Activated T-cell treated with anti-CD3 and anti-CD28 coated beads, Interleukin-2, amount 50 U/mL, for 1 hour (primary cell): ENCODE measurements around the gene MED26.
"Not testable (repeated sequence)": the region's sequence is repeated elsewhere in the genome, so short reads cannot be mapped to it uniquely, and the experiment has no call there.

ENCODE experiments used
- DNase-seq: peaks from one replicate; pipeline ENCODE4 v3.0.0-alpha.2; 2020

The MED26 gene

DNA sequence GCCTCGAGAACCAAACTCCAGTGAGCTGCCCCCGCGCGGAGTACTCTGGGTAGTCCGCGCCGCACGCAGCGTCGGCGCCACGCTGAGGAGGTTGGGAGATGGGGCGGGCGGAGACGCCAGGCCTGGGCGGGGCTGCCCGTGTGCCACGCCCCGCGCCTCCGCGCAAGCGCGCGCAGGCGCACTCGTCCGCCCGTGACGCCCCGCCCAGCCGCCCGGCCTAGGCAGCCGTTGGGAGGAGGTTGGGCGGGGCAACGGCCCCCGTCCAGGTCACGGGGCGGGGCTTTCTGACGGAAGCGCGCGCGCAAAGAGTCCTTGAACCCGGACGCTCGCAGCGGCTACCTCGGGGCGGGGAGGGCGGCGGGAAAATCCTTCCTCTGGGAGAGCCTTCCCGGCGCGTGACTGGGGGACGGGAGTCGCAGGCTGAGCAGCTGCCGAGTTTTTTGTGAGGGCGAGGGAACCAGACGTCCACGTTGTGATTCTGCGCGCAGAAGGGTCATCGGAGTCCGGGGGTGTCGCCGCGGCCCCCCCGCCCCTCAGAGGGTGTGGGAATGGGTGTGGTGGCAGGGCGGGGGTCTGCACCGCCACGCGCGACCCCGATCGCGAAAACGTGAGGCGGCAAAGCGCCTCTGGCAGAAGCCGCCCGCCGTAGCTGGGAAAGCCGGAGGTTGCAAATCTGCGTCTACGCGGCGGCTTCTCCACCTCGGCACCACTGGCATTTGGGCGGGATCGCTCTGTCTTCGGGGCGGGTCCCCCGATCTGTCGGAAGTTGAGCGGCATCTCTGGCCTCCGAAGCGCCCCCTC is at the start of gene MED26:
TSS of gene MED26 (minus strand) at position 22 of the 801 bp plus-strand sequence. CDS start 261 bp downstream, outside the sequence.
- DNase-seq, result peak; percentile 98

DNA sequence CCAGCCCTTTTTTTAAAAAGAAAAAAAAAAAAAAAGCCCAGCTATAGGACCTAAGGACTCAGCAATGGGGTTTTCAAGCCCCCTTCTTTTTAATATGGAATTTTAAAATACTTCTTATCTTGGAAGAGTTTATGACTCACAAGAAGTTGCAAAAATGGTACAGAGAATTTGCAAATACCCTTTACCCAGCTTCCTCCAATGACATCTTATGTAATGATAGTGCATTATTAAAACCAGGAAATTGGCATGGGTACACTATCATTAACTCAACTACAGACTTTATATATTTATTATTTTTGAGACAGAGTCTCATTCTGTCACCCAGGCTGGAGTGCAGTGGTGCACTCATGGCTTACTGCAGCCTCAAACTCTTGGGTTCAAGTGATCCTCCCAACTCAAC is 49.1 kb upstream of the MED26 start:
- DNase-seq, result no peak

DNA sequence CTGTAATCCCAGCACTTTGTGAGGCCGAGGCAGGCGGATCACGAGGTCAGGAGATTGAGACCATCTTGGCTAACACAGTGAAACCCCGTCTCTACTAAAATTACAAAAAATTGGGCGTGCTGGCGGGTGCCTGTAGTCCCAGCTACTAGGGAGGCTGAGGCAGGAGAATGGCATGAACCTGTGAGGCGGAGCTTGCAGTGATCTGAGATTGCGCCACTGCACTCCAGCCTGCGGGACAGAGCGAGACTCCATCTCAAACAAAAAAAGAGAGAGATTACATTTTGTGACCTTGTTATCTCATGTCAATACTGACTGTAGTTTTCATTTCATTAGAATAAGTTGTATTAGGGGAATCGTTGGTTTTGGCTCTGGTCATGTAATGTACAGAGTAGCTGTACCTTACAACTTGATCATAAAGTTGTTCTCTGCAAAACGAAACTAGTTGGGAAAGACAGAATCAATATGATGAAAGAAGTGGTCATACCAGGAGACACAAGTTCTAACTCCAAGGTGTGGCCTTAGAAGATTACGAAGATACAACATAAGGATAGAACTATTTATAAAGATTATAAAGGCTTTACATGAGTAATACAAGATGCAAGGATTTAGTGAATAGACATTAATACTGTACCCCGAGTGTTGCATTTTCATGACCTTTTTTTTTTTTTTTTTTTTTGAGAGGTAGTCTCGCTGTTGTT is 48.2 kb upstream of the MED26 start:
- DNase-seq, result no peak

DNA sequence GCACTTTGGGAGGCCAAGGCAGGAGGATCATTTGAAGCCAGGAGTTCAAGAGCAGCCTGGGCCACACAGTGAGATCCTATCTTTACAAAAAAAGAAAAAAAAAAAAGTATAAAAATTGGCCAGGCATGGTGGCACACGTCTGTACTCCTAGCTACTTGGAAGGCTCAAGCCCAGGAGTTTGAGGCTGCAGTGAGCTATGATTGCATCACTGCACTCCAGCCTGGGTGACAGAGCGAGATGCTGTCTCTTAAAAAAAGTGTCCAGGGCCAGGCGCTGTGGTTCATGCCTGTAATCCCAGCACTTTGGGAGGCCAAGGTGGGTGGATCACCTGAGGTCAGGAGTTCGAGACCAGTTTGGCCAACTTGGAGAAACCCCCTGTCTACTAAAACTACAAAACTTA is 45.8 kb upstream of the MED26 start:
- not testable (repeated sequence) for DNase-seq

GRCh38 chr19:16673231-16673630 is 45.2 kb upstream of the MED26 start:
- DNase-seq, result no peak

DNA sequence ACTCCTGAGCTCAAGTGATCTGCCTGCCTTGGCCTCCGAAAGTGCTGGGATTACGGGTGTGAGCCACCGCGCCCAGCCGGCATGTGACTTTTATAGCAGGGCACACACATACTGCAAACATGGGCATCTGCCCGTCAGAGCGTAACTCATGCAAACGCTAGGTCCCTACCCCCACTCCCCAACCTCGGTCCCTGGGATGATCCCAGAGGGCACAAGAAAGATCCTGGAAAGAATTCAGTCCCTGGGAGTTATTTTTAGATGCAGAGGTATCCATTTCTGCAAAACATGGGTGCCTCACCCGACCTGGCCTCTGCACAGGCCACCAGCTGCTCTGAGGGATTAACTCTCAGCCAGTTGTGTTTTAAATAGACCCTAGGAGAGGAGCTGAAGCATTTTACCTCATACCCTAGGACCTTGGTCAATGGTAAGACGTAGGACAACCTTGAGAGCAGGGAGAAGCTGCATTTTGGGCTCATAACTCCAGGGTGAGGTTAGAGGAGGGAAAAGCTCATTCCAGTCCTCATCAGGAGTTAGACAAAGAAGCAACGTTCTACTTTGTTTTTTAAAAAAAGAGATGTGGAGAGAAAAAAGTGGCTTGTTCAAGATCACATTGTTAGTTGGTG is 43.8 kb upstream of the MED26 start:
- DNase-seq, result no peak

DNA sequence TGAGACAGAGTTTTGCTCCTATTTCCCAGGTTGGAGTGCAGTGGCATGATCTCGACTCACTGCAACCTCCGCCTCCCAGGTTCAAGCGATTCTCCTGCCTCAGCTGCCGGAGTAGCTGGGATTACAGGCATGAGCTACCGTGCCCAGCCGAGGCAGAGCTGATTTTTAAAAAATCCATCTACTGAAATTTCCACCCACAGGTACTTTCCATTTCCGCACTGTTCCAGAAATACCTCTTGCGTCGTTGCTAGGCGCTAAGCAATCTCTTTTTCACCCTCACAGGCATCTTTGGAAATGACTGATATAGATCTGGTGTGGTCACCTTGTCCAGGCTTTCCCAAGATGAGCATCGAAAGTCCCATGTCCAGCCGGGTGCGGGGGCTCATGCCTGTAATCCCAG is 42.3 kb upstream of the MED26 start:
- no peak for DNase-seq

GRCh38 chr19:16668702-16669101 is 40.7 kb upstream of the MED26 start:
- not testable (repeated sequence) for DNase-seq

DNA sequence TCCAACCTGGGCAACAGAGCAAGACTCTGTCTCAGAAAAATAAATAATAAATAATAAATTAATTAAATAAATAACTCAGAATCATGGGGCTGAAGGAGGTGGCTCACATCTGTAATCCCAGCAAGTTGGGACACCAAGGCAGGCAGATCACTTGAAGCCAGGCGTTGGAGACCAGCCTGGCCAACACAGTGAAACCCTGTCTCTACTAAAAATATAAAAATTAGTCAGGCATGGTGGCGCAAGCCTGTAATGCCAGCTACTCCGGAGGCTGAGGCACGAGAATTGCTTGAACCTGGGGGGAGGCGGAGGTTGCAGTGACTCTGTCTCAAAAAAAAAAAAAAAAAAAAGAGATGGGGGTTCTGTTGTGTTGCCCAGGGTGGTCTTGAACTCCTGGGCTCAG is 40.2 kb upstream of the MED26 start:
- DNase-seq, result no peak

GRCh38 chr19:16661480-16662034 is 33.6 kb upstream of the MED26 start:
- no peak for DNase-seq

- DNase-seq, result peak; percentile 63
Observed at GRCh38 chr19:16660763-16661479, 32.9 kb upstream of the MED26 start, which contains the start of gene TMEM38A. TMEM38A (plus strand) TSS chr19:16661139; CDS start chr19:16661218, 79 bp downstream.

- DNase-seq, result peak; percentile 98
Observed at GRCh38 chr19:16659832-16660708, 32.1 kb upstream of the MED26 start, which contains the start of gene SMIM7. SMIM7 (minus strand) TSS chr19:16660144; CDS start chr19:16660110, 34 bp downstream.

DNA sequence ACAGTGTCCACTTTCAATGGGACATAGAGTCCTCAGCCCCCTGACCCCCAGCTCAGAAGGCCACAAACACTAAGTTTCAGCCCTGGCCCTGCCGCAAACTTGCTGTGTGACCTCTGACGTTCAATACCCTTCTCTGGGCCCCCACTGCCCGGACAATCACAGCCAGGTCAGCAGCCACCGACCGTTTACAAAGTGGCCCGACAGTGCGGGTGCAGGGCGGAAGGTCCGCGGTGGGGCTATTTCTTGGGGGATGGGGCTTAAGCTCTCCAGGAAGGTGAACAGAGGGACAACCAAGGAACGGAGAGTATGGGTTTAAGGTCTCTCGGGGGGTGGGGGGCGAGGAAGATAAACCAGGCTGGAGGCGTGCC is 31.4 kb upstream of the MED26 start:
- DNase-seq, result no peak

GRCh38 chr19:16657384-16657783 is 29.4 kb upstream of the MED26 start:
- DNase-seq, result no peak

- no peak for DNase-seq
Observed at GRCh38 chr19:16655727-16656126, 27.7 kb upstream of the MED26 start.

- DNase-seq, result no peak
Observed at GRCh38 chr19:16654627-16655026, 26.6 kb upstream of the MED26 start.

DNA sequence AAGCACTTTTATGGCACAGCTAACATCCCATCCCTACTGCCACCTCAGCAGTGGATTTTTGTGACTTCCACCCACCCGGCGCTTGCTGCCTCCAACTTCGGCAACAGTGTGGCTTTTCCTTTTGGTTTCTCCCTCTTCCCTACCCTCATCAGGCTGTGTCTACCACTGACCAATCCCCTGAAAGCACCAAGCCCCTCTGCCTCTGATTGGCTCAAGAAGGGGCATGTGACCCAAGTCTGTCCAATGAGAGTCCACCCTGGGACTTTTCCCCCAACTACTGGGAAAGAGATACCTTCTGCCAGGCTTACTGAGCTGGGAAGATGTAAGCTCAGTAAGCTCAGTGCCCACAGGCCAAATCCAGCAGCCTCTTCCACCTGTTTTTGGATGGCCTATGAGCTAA is 26.1 kb upstream of the MED26 start:
- no peak for DNase-seq

DNA sequence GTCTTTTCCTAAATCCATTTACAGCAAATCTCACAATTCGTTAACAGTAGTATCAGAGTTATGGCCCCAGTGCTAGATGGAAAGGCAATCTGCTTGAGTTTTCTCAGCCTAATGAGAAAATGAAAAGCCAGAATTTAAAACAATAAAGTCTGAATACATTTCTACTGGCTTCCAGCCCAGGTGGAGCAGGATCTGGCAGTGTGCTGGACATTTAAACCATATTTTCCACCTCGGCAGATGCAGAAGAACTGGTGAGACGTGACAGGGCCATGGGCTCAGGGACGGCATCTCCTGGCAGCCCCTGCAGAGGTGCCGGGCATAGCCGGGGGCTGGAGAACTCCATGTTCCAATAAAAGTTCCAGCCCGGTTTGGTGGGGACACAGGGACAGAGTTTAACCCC is 24.9 kb upstream of the MED26 start:
- no peak for DNase-seq

DNA sequence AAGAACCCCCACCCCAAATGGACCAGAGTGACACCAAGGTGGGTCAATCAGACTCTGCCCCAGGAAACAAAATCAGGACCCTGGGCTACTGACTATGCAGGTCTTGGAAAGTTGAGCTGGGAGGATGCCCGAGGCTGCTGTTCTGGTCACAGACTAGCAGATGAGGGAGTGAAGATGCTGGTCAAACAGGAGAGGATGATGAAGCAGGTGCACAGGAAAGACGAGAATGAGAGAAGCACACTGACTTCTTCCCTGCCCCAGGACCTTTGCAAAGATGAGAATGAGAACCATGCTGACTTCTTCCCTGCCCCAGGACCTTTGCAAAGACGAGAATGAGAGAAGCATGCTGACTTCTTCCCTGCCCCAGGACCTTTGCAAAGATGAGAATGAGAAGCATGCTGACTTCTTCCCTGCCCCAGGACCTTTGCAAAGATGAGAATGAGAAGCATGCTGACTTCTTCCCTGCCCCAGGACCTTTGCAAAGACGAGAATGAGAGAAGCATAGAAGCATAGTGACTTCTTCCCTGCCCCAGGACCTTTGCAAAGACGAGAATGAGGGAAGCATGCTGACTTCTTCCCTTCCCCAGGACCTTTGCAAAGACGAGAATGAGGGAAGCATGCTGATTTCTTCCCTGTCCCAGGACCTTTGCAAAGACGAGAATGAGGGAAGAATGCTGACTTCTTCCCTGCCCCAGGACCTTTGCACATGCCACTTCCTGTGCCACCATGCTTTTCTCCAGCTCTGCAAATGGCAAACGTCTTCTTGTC is 23.6 kb upstream of the MED26 start:
- DNase-seq, result not testable (repeated sequence)

DNA sequence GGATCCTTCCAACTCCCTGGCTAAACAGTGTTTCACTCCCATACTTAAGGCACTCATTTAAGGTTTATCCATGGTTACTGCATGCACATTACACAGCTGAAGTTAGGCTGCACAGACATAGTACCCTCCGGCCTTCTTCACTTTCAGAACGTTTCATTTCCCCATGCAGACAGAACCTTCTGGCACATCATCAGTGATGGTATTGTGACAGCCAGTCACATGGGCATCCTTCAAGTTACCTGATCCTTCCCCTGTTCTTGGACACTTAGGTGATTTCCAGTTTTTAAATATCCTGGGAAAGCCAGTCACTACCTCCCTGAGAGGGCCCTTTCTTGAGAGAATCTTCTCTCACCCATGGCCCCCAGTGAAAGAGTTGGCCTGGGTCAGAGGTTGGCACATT is 22.8 kb upstream of the MED26 start:
- no peak for DNase-seq

- no peak for DNase-seq
Observed at GRCh38 chr19:16649734-16650133, 21.7 kb upstream of the MED26 start.
